ENCODE results near the gene IL6. TPM values are rescaled to one million over a fixed set of nuclear protein-coding genes. Genes with fewer than 3 reads are reported as not detected.
A peak's percentile ranks its signal among the peaks of the same experiment; 100 is the strongest.

Gene IL6
- total RNA-seq, 2 experiments from 2014 or later = 1.6 to 4.5 TPM

DNA sequence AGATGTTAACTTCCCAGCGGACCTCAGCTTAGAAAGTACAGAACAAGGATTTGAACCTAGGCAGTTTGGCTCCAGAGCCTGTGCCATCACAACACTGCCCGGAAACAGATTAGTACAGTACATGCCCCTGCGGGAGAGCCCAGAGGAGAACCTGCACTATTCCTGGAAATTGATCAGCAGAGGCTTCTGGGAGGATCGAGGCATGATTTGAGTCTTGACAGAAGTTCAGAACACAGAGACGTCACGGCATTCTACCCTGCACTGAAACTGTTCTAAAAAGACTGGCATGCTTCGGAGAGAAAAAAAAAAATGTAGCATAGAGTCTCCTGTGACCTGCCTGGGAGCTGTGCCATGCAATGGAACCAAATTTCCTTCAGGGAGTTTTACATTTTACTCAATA lies 9.2 kb upstream of the IL6 start:
- Mint-ChIP-seq H3K4me3 (no peak overlapping the region), H3K4me1 (no peaks in the 10 kb centered on the region), H3K27me3 (peaks cover 9% of the 10 kb centered on the region), H3K36me3 (ENCODE audit: low read depth) (no peaks in the 10 kb centered on the region), H3K27ac (no peak overlapping the region), H3K9me3 (ENCODE audit: low read depth) (no peaks in the 10 kb centered on the region)
- intact Hi-C loops (cut with DNase I, micrococcal nuclease) = no loop called here
- CTCF ChIA-PET = interaction anchor here (1.1 to 3.5 kb wide), 5 partner anchors 10 to 163 kb away, joined by 3 to 20 read pairs (median 4); partner anchors contain the start of gene IL6
- no peak for DNase-seq
- POLR2A ChIA-PET = interaction anchor here (0.7 kb wide), 1 partner anchor 30 kb away, joined by 3 read pairs; no protein-coding TSS in a partner anchor
- no peak for ATAC-seq

GRCh38 chr7:22718200-22718711 lies 8.7 kb upstream of the IL6 start:
- Mint-ChIP-seq H3K27me3 (peaks cover 10% of the 10 kb centered on the region), H3K27ac (no peak overlapping the region), H3K9me3 (ENCODE audit: low read depth) (no peaks in the 10 kb centered on the region), H3K36me3 (ENCODE audit: low read depth) (no peaks in the 10 kb centered on the region), H3K4me3 (no peak overlapping the region), H3K4me1 (peaks cover 2% of the 10 kb centered on the region)
- ATAC-seq (no peak), DNase-seq (no peak)
- intact Hi-C loops (cut with DNase I, micrococcal nuclease) = no loop called here
- ChIA-PET POLR2A (no interaction called here), CTCF (interaction anchor here (0.5 to 3.5 kb wide), 6 partner anchors 10 to 485 kb away, joined by 3 to 20 read pairs (median 3); partner anchors contain the start of gene IL6)

GRCh38 chr7:22718911-22719420 lies 8.0 kb upstream of the IL6 start:
- intact Hi-C loops (cut with DNase I, micrococcal nuclease) = no loop called here
- DNase-seq (no peak), ATAC-seq (no peak)
- Mint-ChIP-seq H3K27ac (no peak overlapping the region), H3K4me1 (peaks cover 5% of the 10 kb centered on the region), H3K9me3 (ENCODE audit: low read depth) (no peaks in the 10 kb centered on the region), H3K27me3 (peaks cover 13% of the 10 kb centered on the region), H3K4me3 (no peak overlapping the region), H3K36me3 (ENCODE audit: low read depth) (no peaks in the 10 kb centered on the region)
- POLR2A ChIA-PET = no interaction called here
- CTCF ChIA-PET = interaction anchor here (0.5 to 3.5 kb wide), 5 partner anchors 9 to 485 kb away, joined by 3 to 20 read pairs (median 3); partner anchors contain the start of gene IL6

- ChIA-PET POLR2A (no interaction called here), CTCF (interaction anchor here (0.7 to 8.8 kb wide), 5 partner anchors 45 to 1040 kb away, joined by 3 to 311 read pairs (median 5); no protein-coding TSS in a partner anchor)
- H3K4me3 Mint-ChIP-seq = no peak overlapping the region
- H3K4me1 Mint-ChIP-seq = peaks cover 11% of the 10 kb centered on the region
- no peak for ATAC-seq
- no peaks in the 10 kb centered on the region for H3K9me3 Mint-ChIP-seq (ENCODE audit: low read depth)
- H3K36me3 Mint-ChIP-seq (ENCODE audit: low read depth) = no peaks in the 10 kb centered on the region
- no peak for DNase-seq
- H3K27me3 Mint-ChIP-seq = peaks cover 13% of the 10 kb centered on the region
- no peak overlapping the region for H3K27ac Mint-ChIP-seq
- intact Hi-C loops (cut with DNase I, micrococcal nuclease) = loop anchor here in 1 of 2 experiments (10.0 kb wide), 1 partner anchor 334 kb away; no protein-coding TSS in a partner anchor
These were observed 5.9 kb upstream of the IL6 start for GRCh38 chr7:22720791-22721786.

DNA sequence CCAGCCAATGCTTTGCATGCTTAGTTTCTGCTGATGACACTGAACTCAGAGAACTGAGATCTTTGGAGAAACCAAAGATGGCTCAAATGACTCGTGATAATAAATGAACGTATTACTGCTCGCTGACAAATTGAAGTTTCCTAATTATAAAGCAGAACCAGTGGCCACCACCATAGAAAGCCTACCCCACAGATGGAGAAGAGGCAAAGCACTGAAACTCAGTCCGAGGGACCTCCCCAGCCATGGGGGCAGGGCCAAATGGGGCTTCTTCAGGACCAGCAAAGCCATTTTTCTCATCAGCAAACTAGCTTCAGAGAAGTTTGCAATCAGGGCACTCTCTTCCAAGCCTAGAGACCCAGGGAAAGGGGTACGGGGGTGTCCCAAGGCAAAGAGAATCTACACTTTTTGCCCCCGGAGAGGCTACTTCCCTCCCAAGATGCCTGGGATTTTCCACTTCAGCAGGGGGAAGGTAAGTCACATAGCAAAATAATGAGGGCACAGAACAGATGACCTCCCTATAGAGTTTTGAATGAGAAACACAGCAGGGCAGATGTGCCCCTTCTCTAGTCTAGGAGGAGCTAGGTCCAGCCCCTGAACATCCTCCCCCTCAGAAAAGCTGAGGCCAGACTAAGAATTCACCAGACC lies 4.3 kb upstream of the IL6 start:
- Mint-ChIP-seq H3K4me1 (peaks cover 23% of the 10 kb centered on the region), H3K36me3 (ENCODE audit: low read depth) (no peaks in the 10 kb centered on the region), H3K27ac (no peak overlapping the region), H3K27me3 (peaks cover 18% of the 10 kb centered on the region), H3K4me3 (no peak overlapping the region), H3K9me3 (ENCODE audit: low read depth) (no peaks in the 10 kb centered on the region)
- ChIA-PET POLR2A (no interaction called here), CTCF (interaction anchor here (0.6 to 8.8 kb wide), 10 partner anchors 9 to 729 kb away, joined by 3 to 311 read pairs (median 4); no protein-coding TSS in a partner anchor)
- ATAC-seq (no peak), DNase-seq (no peak)
- intact Hi-C loops (cut with DNase I, micrococcal nuclease) = loop anchor here in 1 of 2 experiments (10.0 kb wide), 1 partner anchor 332 kb away; no protein-coding TSS in a partner anchor

GRCh38 chr7:22723181-22723601 lies 3.8 kb upstream of the IL6 start:
- Mint-ChIP-seq H3K27me3 (peaks cover 18% of the 10 kb centered on the region), H3K27ac (no peak overlapping the region), H3K4me1 (peaks cover 23% of the 10 kb centered on the region), H3K9me3 (ENCODE audit: low read depth) (no peaks in the 10 kb centered on the region), H3K4me3 (no peak overlapping the region), H3K36me3 (ENCODE audit: low read depth) (no peaks in the 10 kb centered on the region)
- intact Hi-C loops (cut with DNase I, micrococcal nuclease) = loop anchor here in 1 of 2 experiments (10.0 kb wide), 1 partner anchor 332 kb away; no protein-coding TSS in a partner anchor
- ATAC-seq (no peak), DNase-seq (no peak)
- ChIA-PET POLR2A (no interaction called here), CTCF (interaction anchor here (0.6 to 8.8 kb wide), 10 partner anchors 23 to 728 kb away, joined by 3 to 311 read pairs (median 4); no protein-coding TSS in a partner anchor)

- Mint-ChIP-seq H3K9me3 (ENCODE audit: low read depth) (no peaks in the 10 kb centered on the region), H3K27ac (no peak overlapping the region), H3K4me1 (peaks cover 23% of the 10 kb centered on the region), H3K27me3 (peaks cover 23% of the 10 kb centered on the region), H3K36me3 (ENCODE audit: low read depth) (no peaks in the 10 kb centered on the region), H3K4me3 (no peak overlapping the region)
- CTCF ChIA-PET = interaction anchor here (0.6 to 8.8 kb wide), 10 partner anchors 23 to 728 kb away, joined by 3 to 311 read pairs (median 4); no protein-coding TSS in a partner anchor
- DNase-seq (no peak), ATAC-seq (no peak)
- intact Hi-C loops (cut with DNase I, micrococcal nuclease) = loop anchor here in 1 of 2 experiments (10.0 kb wide), 1 partner anchor 331 kb away; no protein-coding TSS in a partner anchor
- POLR2A ChIA-PET = no interaction called here
These were observed 3.4 kb upstream of the IL6 start for GRCh38 chr7:22723637-22724036.

DNA sequence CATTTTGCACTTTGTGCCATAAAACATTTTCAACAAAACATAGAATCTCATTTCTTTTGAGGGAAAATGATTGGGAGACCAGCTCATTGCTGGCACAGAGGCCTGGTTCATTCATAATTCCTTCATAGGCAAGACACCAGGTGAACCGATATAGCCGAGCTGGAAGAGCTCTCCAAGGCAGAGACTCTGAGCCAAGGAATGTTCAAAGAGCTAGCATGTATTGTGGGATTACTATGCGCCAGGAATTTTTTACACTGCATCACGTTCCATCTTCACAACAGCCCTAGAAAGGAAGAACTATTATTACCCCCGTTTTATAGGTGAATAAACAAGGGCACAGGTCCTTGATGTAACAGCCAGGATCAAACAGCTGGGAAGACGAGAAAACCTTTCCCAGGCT lies 2.1 kb upstream of the IL6 start:
- Mint-ChIP-seq H3K9me3 (ENCODE audit: low read depth) (no peaks in the 10 kb centered on the region), H3K36me3 (ENCODE audit: low read depth) (no peaks in the 10 kb centered on the region), H3K4me1 (peaks cover 23% of the 10 kb centered on the region), H3K27ac (no peak overlapping the region), H3K4me3 (no peak overlapping the region), H3K27me3 (peaks cover 27% of the 10 kb centered on the region)
- no peak for ATAC-seq
- CTCF ChIA-PET = interaction anchor here (0.7 to 8.8 kb wide), 15 partner anchors 9 to 615 kb away, joined by 3 to 311 read pairs (median 4); no protein-coding TSS in a partner anchor
- intact Hi-C loops (cut with DNase I, micrococcal nuclease) = loop anchor here in 1 of 2 experiments (5.0 to 10.0 kb wide), 2 partner anchors 63 to 330 kb away; no protein-coding TSS in a partner anchor
- POLR2A ChIA-PET = interaction anchor here (0.6 kb wide), 1 partner anchor 26 kb away, joined by 3 read pairs; no protein-coding TSS in a partner anchor
- no peak for DNase-seq

GRCh38 chr7:22725585-22725984 lies 1.4 kb upstream of the IL6 start:
- H3K27ac Mint-ChIP-seq = peak overlapping the region; percentile 61
- peaks cover 23% of the 10 kb centered on the region for H3K4me1 Mint-ChIP-seq
- H3K27me3 Mint-ChIP-seq = peaks cover 27% of the 10 kb centered on the region
- ChIA-PET POLR2A (no interaction called here), CTCF (interaction anchor here (0.5 to 8.8 kb wide), 18 partner anchors 10 to 615 kb away, joined by 3 to 311 read pairs (median 4); no protein-coding TSS in a partner anchor)
- H3K9me3 Mint-ChIP-seq (ENCODE audit: low read depth) = no peaks in the 10 kb centered on the region
- intact Hi-C loops (cut with DNase I, micrococcal nuclease) = loop anchor here in 1 of 2 experiments (5.0 to 10.0 kb wide), 2 partner anchors 63 to 329 kb away; no protein-coding TSS in a partner anchor
- H3K36me3 Mint-ChIP-seq (ENCODE audit: low read depth) = no peaks in the 10 kb centered on the region
- ATAC-seq = no peak
- DNase-seq = no peak
- H3K4me3 Mint-ChIP-seq = no peak overlapping the region

GRCh38 chr7:22726345-22726906 lies 574 bp upstream of the IL6 start:
- peaks cover 28% of the 10 kb centered on the region for H3K4me1 Mint-ChIP-seq
- peak; percentile 79 for DNase-seq

More at GRCh38 chr7:22726345-22726906, 574 bp upstream of the IL6 start:
- intact Hi-C loops (cut with DNase I, micrococcal nuclease) = loop anchor here (1.0 to 10.0 kb wide), 5 partner anchors 64 to 328 kb away; no protein-coding TSS in a partner anchor
- peak; percentile 92 for ATAC-seq
- peak overlapping the region; percentile 61 for H3K27ac Mint-ChIP-seq
- no peaks in the 10 kb centered on the region for H3K9me3 Mint-ChIP-seq (ENCODE audit: low read depth)
- peaks cover 30% of the 10 kb centered on the region for H3K27me3 Mint-ChIP-seq
- CTCF ChIA-PET = interaction anchor here (0.6 to 8.8 kb wide), 30 partner anchors 8 to 597 kb away, joined by 3 to 311 read pairs (median 4); no protein-coding TSS in a partner anchor
- POLR2A ChIA-PET = interaction anchor here (0.6 to 1.0 kb wide), 3 partner anchors 9 to 163 kb away, joined by 3 to 4 read pairs (median 3); no protein-coding TSS in a partner anchor
- H3K4me3 Mint-ChIP-seq = peak overlapping the region; percentile 51
- no peaks in the 10 kb centered on the region for H3K36me3 Mint-ChIP-seq (ENCODE audit: low read depth)

All from activated CD4-positive, alpha-beta T cell treated with anti-CD3 and anti-CD28 coated beads for 36 hours (primary cell).